B cell (primary cell): ENCODE measurements around the gene INTS14. TPM values are rescaled to one million over a fixed set of nuclear protein-coding genes. Genes with fewer than 3 reads are reported as not detected.

Experiments used
- ATAC-seq: fragments of 200-7000 bp; cut with Tn5 transposase; one replicate; pipeline ENCODE4 v1.10.0; 2021; ENCODE audit warnings: low read depth, mild to moderate bottlenecking, moderate number of reproducible peaks, moderate library complexity
- CTCF ChIA-PET: fragments of 350-600 bp; sonication (Branson Sonifier 250); formaldehyde crosslinking; loops from one replicate; lab custom pipeline; 2021; ENCODE audit warnings: antibody characterized with exemption, inconsistent platforms; lab: Charles Lee
- POLR2A ChIA-PET: fragments of 350-600 bp; sonication (Branson Sonifier 250); formaldehyde crosslinking; loops from one replicate; lab custom pipeline; 2021; ENCODE audit warnings: antibody characterized with exemption; lab: Charles Lee
- DNase-seq: peaks from one replicate; pipeline ENCODE4 v3.0.0; 2013
- H2AFZ ChIP-seq: 2 replicates; pipeline ENCODE4 v1.6.1; 2012; ENCODE audit warnings: mild to moderate bottlenecking, low read depth, low read length; ENCODE audit not compliant: insufficient read depth, poor library complexity, severe bottlenecking
- H3K27ac ChIP-seq, 2 donors: 1 replicate in 1 of 2; 2 replicates in 1 of 2; pipeline ENCODE4 v1.5.1; 2012 to 2013; ENCODE audit warnings: low read length in 2 of 2, mild to moderate bottlenecking in 2 of 2, moderate library complexity in 1 of 2
- H3K27me3 ChIP-seq, 4 experiments: fragments of 200-600 bp in 1 of 4; sonication (generic) in 1 of 4; replicated peaks in 1 of 4; 1 replicate in 2 of 4; 2 replicates in 2 of 4; pipeline versions ENCODE4 v1.6.1 to v1.7.0; 2013 to 2016; ENCODE audit warnings: low read length in 3 of 4, mild to moderate bottlenecking in 2 of 4, mixed read lengths in 1 of 4, moderate library complexity in 1 of 4; ENCODE audit not compliant: insufficient read depth in 4 of 4, control insufficient read depth in 3 of 4; ENCODE audit errors: control extremely low read depth in 1 of 4
- H3K36me3 ChIP-seq, 2 experiments: replicated peaks in 1 of 2; 1 replicate in 1 of 2; 2 replicates in 1 of 2; pipeline versions ENCODE4 v1.6.1 to v1.7.1; 2013; ENCODE audit warnings: low read length in 1 of 2; ENCODE audit not compliant: insufficient read depth in 2 of 2, control insufficient read depth in 1 of 2; ENCODE audit errors: control extremely low read depth in 1 of 2, extremely low read depth in 1 of 2
- H3K4me1 ChIP-seq, 2 donors: fragments of 200-600 bp in 1 of 2; sonication (generic) in 1 of 2; 1 replicate in 1 of 2; 2 replicates in 1 of 2; pipeline versions ENCODE4 v1.5.1 to v1.6.1; 2013 to 2017; ENCODE audit warnings: low read length in 2 of 2; ENCODE audit not compliant: control insufficient read depth in 2 of 2, insufficient read depth in 2 of 2
- H3K4me2 ChIP-seq: replicated peaks from 2 replicates; pipeline ENCODE3; 2012; ENCODE audit warnings: mild to moderate bottlenecking, low read depth, low read length; ENCODE audit not compliant: poor library complexity, severe bottlenecking
- H3K4me3 ChIP-seq, 5 experiments: fragments of 200-600 bp in 1 of 5; sonication (generic) in 1 of 5; 1 replicate in 3 of 5; 2 replicates in 2 of 5; pipeline versions ENCODE4 v1.5.1 to v1.7.0; 2011 to 2016; ENCODE audit warnings: low read length in 4 of 5, mild to moderate bottlenecking in 4 of 5, low read depth in 2 of 5, control low read depth in 1 of 5, moderate library complexity in 1 of 5; ENCODE audit not compliant: insufficient read depth in 1 of 5; ENCODE audit errors: control extremely low read depth in 1 of 5, extremely low read depth in 1 of 5
- H3K79me2 ChIP-seq: fragments of 200-600 bp; sonication (generic); one replicate; pipeline ENCODE4 v1.6.0; 2016; ENCODE audit warnings: low read length; ENCODE audit not compliant: control insufficient read depth, insufficient read depth
- H3K9ac ChIP-seq: fragments of 200-600 bp; sonication (generic); 2 replicates; pipeline ENCODE4 v1.6.1; 2017; ENCODE audit warnings: mild to moderate bottlenecking, low read length, moderate library complexity
- H3K9me3 ChIP-seq, 3 donors: one replicate each; pipeline versions ENCODE4 v1.6.1 to v1.7.1; 2013; ENCODE audit warnings: low read length in 2 of 3; ENCODE audit not compliant: control insufficient read depth in 2 of 3, insufficient read depth in 1 of 3; ENCODE audit errors: control extremely low read depth in 1 of 3
- H4K20me1 ChIP-seq: 2 replicates; pipeline ENCODE4 v1.6.0; 2012; ENCODE audit warnings: mild to moderate bottlenecking, low read length; ENCODE audit not compliant: insufficient read depth, control insufficient read depth, poor library complexity, severe bottlenecking
- H3K27ac Mint-ChIP-seq: one replicate; pipeline ENCODE4 v1.8.0; 2021; ENCODE audit warnings: mixed read lengths
- H3K27me3 Mint-ChIP-seq: one replicate; pipeline ENCODE4 v1.8.0; 2021; ENCODE audit warnings: mixed read lengths
- H3K4me1 Mint-ChIP-seq: one replicate; pipeline ENCODE4 v1.8.0; 2021; ENCODE audit warnings: mixed read lengths
- H3K4me3 Mint-ChIP-seq: one replicate; pipeline ENCODE4 v1.8.0; 2021; ENCODE audit warnings: mixed read lengths
- H3K9me3 Mint-ChIP-seq: one replicate; pipeline ENCODE4 v1.8.0; 2022; ENCODE audit warnings: mixed read lengths; ENCODE audit not compliant: insufficient read depth
- CTCF ChIP-seq: fragments of 200-600 bp; IDR thresholded peaks from one replicate; pipeline ENCODE4 v1.8.0; 2022; ENCODE audit warnings: antibody characterized with exemption, mild to moderate bottlenecking
- EZH2 ChIP-seq: IDR thresholded peaks from 2 replicates; pipeline ENCODE4 v1.6.1; 2012; ENCODE audit warnings: borderline replicate concordance, low read depth, mild to moderate bottlenecking, moderate library complexity, low read length; ENCODE audit not compliant: insufficient read depth, poor library complexity, severe bottlenecking
- WGBS: methylation state at CpG from one replicate; pipeline ENCODE4 v1.1.5; 2013; ENCODE audit warnings: missing lambda C conversion rate; ENCODE audit not compliant: insufficient coverage; 5-methylcytosine and 5-hydroxymethylcytosine counted together
- intact Hi-C: fragments of 100-400 bp; cut with micrococcal nuclease; formaldehyde crosslinking; loops from one replicate; pipeline ENCODE4 v1.10.0; 2022
- polyA plus RNA-seq: library from polyadenylated mRNA; depleted of rRNA; stranded (reverse); fragments of >200 nt; gene quantifications from 2 replicates; pipeline ENCODE4 v1.2.3, GENCODE V29; 2012
- total RNA-seq, 2 donors: library from RNA; stranded (reverse); fragments of 120-200 nt in 1 of 2; gene quantifications; 1 replicate in 1 of 2; 2 replicates in 1 of 2; pipeline versions ENCODE4 v1.2.3 to v1.2.4, GENCODE V29; 2013 to 2022

Gene INTS14
- total and polyA plus RNA-seq, 2 donors (not counting 1 experiment from before 2014, with no cell fraction given): 19.3 to 39.0 TPM

- ChIA-PET CTCF (interaction anchor here (1.3 kb wide), 1 partner anchor 114 kb away, joined by 3 read pairs; no protein-coding TSS in a partner anchor), POLR2A (no interaction called here)
- ATAC-seq (no peak), DNase-seq (no peak)
- Mint-ChIP-seq H3K4me1 (peaks cover 13% of the 10 kb centered on the region), H3K27me3 (no peaks in the 10 kb centered on the region), H3K27ac (no peak overlapping the region), H3K9me3 (no peaks in the 10 kb centered on the region), H3K4me3 (no peak overlapping the region)
- H3K79me2 ChIP-seq: no peaks in the 10 kb centered on the region
- intact Hi-C loops: no loop called here
- H3K4me3 ChIP-seq: no peak overlapping the region
- H4K20me1 ChIP-seq: no peaks in the 10 kb centered on the region
- no peaks in the 10 kb centered on the region for H3K27me3 ChIP-seq
- no peak overlapping the region for H3K4me2 ChIP-seq
- H3K9me3 ChIP-seq: no peaks in the 10 kb centered on the region
- H3K4me1 ChIP-seq: peaks cover 0 to 4% of the 10 kb centered on the region in 2 donors
- peaks cover 0 to 66% of the 10 kb centered on the region in 2 experiments for H3K36me3 ChIP-seq
- no peak overlapping the region for H3K9ac ChIP-seq
- WGBS: 100% methylated on average over 1 of the region's 1 CpG
- TF ChIP-seq CTCF (no peak), EZH2 (no peak)
- no peak overlapping the region for H3K27ac ChIP-seq
- no peak overlapping the region for H2AFZ ChIP-seq
Observed at GRCh38 chr15:65655026-65655425, 44.1 kb upstream of the INTS14 start.

- Mint-ChIP-seq H3K9me3 (no peaks in the 10 kb centered on the region), H3K27me3 (no peaks in the 10 kb centered on the region), H3K27ac (peak overlapping the region; percentile 62), H3K4me3 (no peak overlapping the region), H3K4me1 (peaks cover 12% of the 10 kb centered on the region)
- no peak overlapping the region for H3K9ac ChIP-seq
- H3K27ac ChIP-seq: no peak overlapping the region
- peaks cover 0 to 4% of the 10 kb centered on the region in 2 donors for H3K4me1 ChIP-seq
- DNase-seq (no peak), ATAC-seq (no peak)
- intact Hi-C loops: no loop called here
- no peaks in the 10 kb centered on the region for H3K79me2 ChIP-seq
- H2AFZ ChIP-seq: no peak overlapping the region
- H3K36me3 ChIP-seq: peaks cover 0 to 59% of the 10 kb centered on the region in 2 experiments
- H3K4me3 ChIP-seq: no peak overlapping the region
- no peaks in the 10 kb centered on the region for H4K20me1 ChIP-seq
- POLR2A ChIA-PET: no interaction called here
- no peak overlapping the region for H3K4me2 ChIP-seq
- CTCF ChIA-PET: interaction anchor here (0.7 to 1.6 kb wide), 3 partner anchors 9 to 16 kb away, joined by 3 to 4 read pairs (median 3); no protein-coding TSS in a partner anchor
- 90% methylated on average over 2 of the region's 5 CpGs for WGBS
- no peaks in the 10 kb centered on the region for H3K9me3 ChIP-seq
- H3K27me3 ChIP-seq: no peaks in the 10 kb centered on the region
- TF ChIP-seq CTCF (no peak), EZH2 (no peak)
Observed at GRCh38 chr15:65653801-65654521, 43.0 kb upstream of the INTS14 start.
